Bronchial epithelial cell (primary cell): ENCODE results near the gene ZNF615. TPM values are rescaled to one million over a fixed set of nuclear protein-coding genes. Genes with fewer than 3 reads are reported as not detected.
"Not testable (repeated sequence)": the region's sequence is repeated elsewhere in the genome, so short reads cannot be mapped to it uniquely, and the experiment has no call there.

Experiments used
- DNase-seq: peaks from one replicate; pipeline ENCODE4 v3.0.0-alpha.2; 2010; ENCODE audit warnings: low read depth
- FAIRE-seq: peaks from 2 replicates; lab custom pipeline; 2011; peaks lifted over from hg19 to GRCh38; lab: Jason Lieb, UNC
- H3K27me3 ChIP-seq: 2 replicates; pipeline ENCODE4 v1.5.1; 2011; ENCODE audit warnings: low read length; ENCODE audit not compliant: control insufficient read depth, insufficient read depth
- H3K36me3 ChIP-seq: 2 replicates; pipeline ENCODE4 v1.5.1; 2011; ENCODE audit warnings: low read length; ENCODE audit not compliant: control insufficient read depth, insufficient read depth
- H3K4me3 ChIP-seq: 2 replicates; pipeline ENCODE4 v1.5.1; 2011; ENCODE audit warnings: mild to moderate bottlenecking, low read depth, low read length, control low read depth
- CTCF ChIP-seq: IDR thresholded peaks from 2 replicates; pipeline ENCODE4 v1.5.1; 2011; ENCODE audit warnings: mild to moderate bottlenecking, moderate library complexity, low read length, control low read depth, inconsistent platforms; ENCODE audit not compliant: insufficient read depth, severe bottlenecking
- total RNA-seq: library from RNA; depleted of rRNA; stranded (reverse); fragments of >200 nt; gene quantifications from 2 replicates; pipeline ENCODE4 v1.2.1, GENCODE V29; 2014

The ZNF615 gene
- total RNA-seq, 1 donor from 2014 or later: 9.0 TPM

GRCh38 chr19:51971624-51972023 is 36.4 kb downstream of the ZNF615 start:
- no peaks in the 10 kb centered on the region for H3K27me3 ChIP-seq
- no peak for DNase-seq
- H3K4me3 ChIP-seq: no peak overlapping the region
- FAIRE-seq: no peak
- TF ChIP-seq CTCF: no peak
- H3K36me3 ChIP-seq: peaks cover 11% of the 10 kb centered on the region

GRCh38 chr19:51970718-51971117 is 37.3 kb downstream of the ZNF615 start:
- no peak for FAIRE-seq
- Histone ChIP-seq H3K4me3 (no peak overlapping the region), H3K27me3 (no peaks in the 10 kb centered on the region), H3K36me3 (peaks cover 14% of the 10 kb centered on the region)
- no peak for DNase-seq
- TF ChIP-seq CTCF: no peak

GRCh38 chr19:51965583-51965982 is 42.4 kb downstream of the ZNF615 start:
- H3K27me3 ChIP-seq: no peaks in the 10 kb centered on the region
- DNase-seq (no peak), FAIRE-seq (no peak)
- no peak for TF ChIP-seq CTCF
- H3K4me3 ChIP-seq: no peak overlapping the region
- peaks cover 16% of the 10 kb centered on the region for H3K36me3 ChIP-seq

- not testable (repeated sequence) for DNase-seq, H3K4me3 ChIP-seq, FAIRE-seq
These were observed 47.3 kb downstream of the ZNF615 start for GRCh38 chr19:51960621-51961233.

DNA sequence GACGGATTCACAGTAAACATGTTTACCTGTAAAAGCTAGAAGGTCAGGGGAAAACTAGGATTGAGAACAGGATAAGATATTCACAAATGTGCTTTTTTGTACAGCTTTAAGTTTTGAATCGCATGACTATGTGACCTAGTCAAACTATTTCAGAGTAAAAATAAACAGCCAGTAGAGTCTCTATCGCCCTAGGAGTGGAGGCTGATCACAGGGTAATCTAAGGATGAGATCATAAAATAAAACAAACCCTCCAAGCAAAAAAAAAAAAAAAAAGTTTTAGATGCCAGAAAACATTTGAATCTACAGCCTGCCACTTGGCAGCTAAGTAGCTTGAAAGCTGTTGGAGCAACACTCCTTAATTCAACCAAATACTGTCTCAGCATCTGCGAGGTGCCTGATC is 48.2 kb downstream of the ZNF615 start:
- no peaks in the 10 kb centered on the region for H3K36me3 ChIP-seq
- no peak for TF ChIP-seq CTCF
- no peak for FAIRE-seq
- H3K27me3 ChIP-seq: no peaks in the 10 kb centered on the region
- H3K4me3 ChIP-seq: no peak overlapping the region
- no peak for DNase-seq

More at GRCh38 chr19:51960621-51961233, 47.3 kb downstream of the ZNF615 start:
- H3K36me3 ChIP-seq, H3K27me3 ChIP-seq: not testable (repeated sequence)

DNA sequence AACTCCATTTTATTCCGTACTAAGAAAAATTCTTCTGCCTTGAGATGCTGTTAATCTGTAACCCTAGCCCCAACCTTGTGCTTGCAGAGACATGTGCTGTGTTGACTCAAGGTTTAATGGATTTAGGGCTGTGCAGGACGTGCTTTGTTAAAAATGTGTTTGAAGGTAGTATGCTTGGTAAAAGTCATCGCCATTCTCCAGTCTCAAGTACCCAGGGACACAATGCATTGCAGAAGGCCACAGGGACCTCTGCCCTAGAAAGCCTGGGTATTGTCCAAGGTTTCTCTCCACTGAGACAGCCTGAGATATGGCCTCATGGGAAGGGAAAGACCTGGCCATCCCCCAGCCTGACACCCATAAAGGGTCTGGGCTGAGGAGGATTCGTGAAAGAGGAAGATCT is 50.2 kb downstream of the ZNF615 start:
- not testable (repeated sequence) for H3K4me3 ChIP-seq, FAIRE-seq, H3K27me3 ChIP-seq, H3K36me3 ChIP-seq
- DNase-seq: peak; percentile 44

DNA sequence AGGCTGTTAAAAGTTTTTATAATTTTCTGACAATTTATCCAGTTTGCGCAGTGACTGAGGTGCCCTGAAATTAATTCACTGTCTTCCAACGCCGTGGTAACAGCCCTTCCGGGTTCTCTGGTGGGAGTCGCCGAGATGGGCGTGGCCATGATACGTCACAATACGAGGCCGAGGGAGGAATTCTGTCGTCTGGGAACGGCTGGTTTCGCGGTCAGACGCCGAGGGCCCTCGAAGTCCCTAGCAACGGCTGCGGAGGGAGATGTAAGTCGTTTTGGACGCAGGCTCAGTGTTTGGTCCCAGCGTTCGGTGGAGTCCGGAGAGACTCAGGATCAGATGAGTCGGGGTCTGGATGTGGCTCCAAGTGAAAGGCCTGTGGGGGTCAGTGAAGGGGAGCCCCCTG is 59.0 kb downstream of the ZNF615 start:
- Histone ChIP-seq H3K4me3 (no peak overlapping the region), H3K27me3 (no peaks in the 10 kb centered on the region), H3K36me3 (peaks cover 1% of the 10 kb centered on the region)
- FAIRE-seq (no peak), DNase-seq (no peak)
- TF ChIP-seq CTCF: no peak
